ENCODE measurements around the gene ACBD4.

DNA sequence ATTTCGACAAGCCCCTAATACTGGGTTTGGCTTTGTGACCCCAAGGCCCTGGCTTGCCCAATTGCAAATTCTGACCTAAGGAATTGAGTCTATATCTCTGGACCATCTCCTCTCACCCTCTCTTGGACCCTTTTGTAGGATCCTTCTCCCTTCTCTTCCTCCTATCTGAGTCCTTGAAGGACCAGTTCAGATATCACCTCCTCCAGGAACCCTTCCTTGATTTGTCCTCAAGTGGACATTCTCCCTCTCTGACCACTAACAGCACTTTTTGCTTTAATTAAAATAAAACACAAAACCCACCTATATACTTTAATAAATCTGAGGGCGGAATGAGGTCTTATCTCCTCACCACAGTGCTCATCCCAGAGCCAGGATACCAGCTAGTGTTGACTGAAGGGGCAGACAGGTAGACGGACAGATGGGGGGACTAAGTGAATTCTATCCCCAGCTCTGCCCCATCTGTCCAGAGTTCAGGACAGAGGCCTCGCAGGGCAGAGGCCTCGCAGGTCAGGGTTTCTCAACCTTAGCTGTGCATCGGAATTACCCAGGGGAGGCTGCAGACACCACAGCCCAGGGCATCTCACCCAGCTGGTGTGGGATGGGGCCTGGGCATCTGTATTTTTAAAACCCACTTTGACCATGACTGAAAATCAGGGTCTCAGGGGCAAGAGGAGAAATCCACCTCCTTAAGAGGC, 12.3 kb upstream of the ACBD4 start:
- TF ChIP-seq KLF16 (tag by site-specific recombination; IDR thresholded peaks at IDR 0.05) = no peak
- no peak for TF ChIP-seq ATF2 (tag by site-specific recombination; IDR thresholded peaks at IDR 0.05; ENCODE audit: low read depth)
- no peak for TF ChIP-seq ZNF10 (tag by site-specific recombination; IDR thresholded peaks at IDR 0.05)
- TF ChIP-seq SP2 (tag by site-specific recombination; IDR thresholded peaks at IDR 0.05) = no peak
- TF ChIP-seq REST (tag by site-specific recombination; IDR thresholded peaks at IDR 0.05) = no peak

Measured in HEK293 (cell line).